ENCODE results near the gene SIPA1. TPM values are rescaled to one million over a fixed set of nuclear protein-coding genes. Genes with fewer than 3 reads are reported as not detected.

Gene SIPA1
- total and polyA plus RNA-seq, 9 of the 15 experiments (the other 6 are each of a cell fraction or from before 2014, with no cell fraction given) = 0.25 to 85.8 (median 16.8) TPM

DNA sequence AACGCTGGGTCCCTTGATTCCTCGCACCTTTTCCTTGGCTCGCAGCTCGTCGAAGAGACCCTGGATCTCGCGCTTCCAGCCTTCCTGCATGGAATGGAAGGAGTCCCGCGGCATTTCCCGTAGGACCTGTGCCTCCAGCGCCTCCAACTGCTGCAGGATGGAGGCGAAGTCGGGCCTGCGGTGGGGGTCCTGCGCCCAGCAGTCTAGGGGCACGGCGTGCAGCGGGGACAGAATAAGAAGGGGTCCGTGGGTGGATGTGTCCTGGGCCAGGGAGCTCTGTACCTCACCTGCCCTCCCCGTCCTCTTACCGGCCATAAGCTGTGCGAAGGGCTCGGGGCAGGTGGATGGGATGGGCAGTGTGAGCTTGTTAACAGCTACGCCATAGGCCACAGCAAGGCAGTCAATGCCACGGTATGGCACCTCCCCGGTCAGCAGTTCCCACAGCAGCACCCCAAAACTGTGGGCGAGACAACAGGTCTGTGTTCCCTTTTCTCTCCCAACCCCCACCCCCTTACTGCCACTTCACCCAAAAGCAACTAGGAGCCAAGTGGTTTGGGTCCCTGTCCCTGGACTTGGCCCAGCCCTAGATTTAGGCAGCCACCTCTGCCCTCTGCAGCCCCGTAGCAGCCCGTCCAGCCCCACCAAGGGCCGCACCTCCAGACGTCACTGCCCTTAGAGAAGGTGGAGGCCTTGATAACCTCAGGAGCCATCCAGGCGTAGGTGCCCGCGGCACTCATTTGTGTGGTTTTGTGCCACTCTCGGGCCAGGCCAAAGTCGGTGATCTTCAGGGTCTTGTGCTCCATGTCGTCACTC, 30.1 kb upstream of the SIPA1 start:
- Histone ChIP-seq H3K9me3 (replicated peaks; ENCODE audit: control insufficient read depth, insufficient read depth, low read depth, low read length) (no peaks in the 10 kb centered on the region), H3K9ac (ENCODE audit: insufficient read depth in 1 of 2, low read depth in 2 of 2, low read length in 2 of 2) (no peak overlapping the region), H3K27me3 (ENCODE audit: control insufficient read depth in 2 of 2, insufficient read depth in 2 of 2, low read length in 2 of 2) (no peaks in the 10 kb centered on the region), H3K27ac (ENCODE audit: extremely low read depth, low read depth, low read length) (no peak overlapping the region), H3K9me1 (ENCODE audit: control insufficient read depth, insufficient read depth, low read length) (peaks cover 3% of the 10 kb centered on the region), H2AFZ (ENCODE audit: low read depth, low read length) (no peak overlapping the region), H4K20me1 (replicated peaks; ENCODE audit: control insufficient read depth, insufficient read depth, low read length) (no peaks in the 10 kb centered on the region), H3K36me3 (ENCODE audit: control insufficient read depth, insufficient read depth, low read length) (peaks cover 70% of the 10 kb centered on the region; the same call in 2 of the 3 replicates), H3K79me2 (ENCODE audit: control insufficient read depth, insufficient read depth, low read length) (peaks cover 19% of the 10 kb centered on the region), H3K4me3 (no peak overlapping the region), H3K4me2 (ENCODE audit: insufficient read depth, low read length) (no peak overlapping the region), H3K4me1 (replicated peaks in 1 of 2; ENCODE audit: control insufficient read depth in 2 of 2, insufficient read depth in 2 of 2, low read length in 2 of 2) (peaks cover 16 to 47% of the 10 kb centered on the region in 2 experiments; a peak in 4 of 5 replicates)
- ATAC-seq = no peak
- peak; percentile 15 for TF ChIP-seq RBFOX2 (IDR thresholded peaks at IDR 0.05; ENCODE audit: low read depth, low read length)
- TF ChIP-seq POLR2H (tag; IDR thresholded peaks at IDR 0.05; ENCODE audit: low read depth) = no peak
- WGBS (ENCODE audit: insufficient coverage, low coverage, missing lambda C conversion rate) = 95% methylated on average over 30 of the region's 37 CpGs
- intact Hi-C loops (cut with micrococcal nuclease) = no loop called here
- BruUV-seq (replicated peaks) = no TSS peak
- no peak for DNase-seq (ENCODE audit: extremely low read depth in 1 of 4, low spot score in 3 of 4)
- in situ Hi-C loops (cut with MboI) = no loop called here
- POLR2A ChIA-PET = interaction anchor here (0.6 kb wide), 1 partner anchor 728 kb away, joined by 3 read pairs; the partner anchor contains the start of gene RIN1
- CTCF ChIA-PET (ENCODE audit: low intra/inter-chr PET ratio) = no interaction called here
- no peak for FAIRE-seq

- no peak overlapping the region for H3K27ac ChIP-seq (ENCODE audit: extremely low read depth, low read depth, low read length)
- peak overlapping the region in 1 of 2 experiments; percentile 72; a peak in 1 of 4 replicates for H3K9ac ChIP-seq (ENCODE audit: insufficient read depth in 1 of 2, low read depth in 2 of 2, low read length in 2 of 2)
- ChIA-PET POLR2A (interaction anchor here (1.1 kb wide), 2 partner anchors 104 to 112 kb away, joined by 4 to 5 read pairs; no protein-coding TSS in a partner anchor), CTCF (ENCODE audit: low intra/inter-chr PET ratio) (no interaction called here)
- BruUV-seq (replicated peaks) = no TSS peak
- no peaks in the 10 kb centered on the region for H3K27me3 ChIP-seq (ENCODE audit: control insufficient read depth in 2 of 2, insufficient read depth in 2 of 2, low read length in 2 of 2)
- ATAC-seq (no peak), DNase-seq (ENCODE audit: extremely low read depth in 1 of 4, low spot score in 3 of 4) (no peak), FAIRE-seq (no peak)
- no peak overlapping the region for H3K4me3 ChIP-seq
- H3K4me2 ChIP-seq (ENCODE audit: insufficient read depth, low read length) = no peak overlapping the region
- H2AFZ ChIP-seq (ENCODE audit: low read depth, low read length) = no peak overlapping the region
- peaks cover 33% of the 10 kb centered on the region for H3K79me2 ChIP-seq (ENCODE audit: control insufficient read depth, insufficient read depth, low read length)
- peaks cover 22 to 61% of the 10 kb centered on the region in 2 experiments for H3K4me1 ChIP-seq (replicated peaks in 1 of 2; ENCODE audit: control insufficient read depth in 2 of 2, insufficient read depth in 2 of 2, low read length in 2 of 2)
- H3K9me1 ChIP-seq (ENCODE audit: control insufficient read depth, insufficient read depth, low read length) = peaks cover 3% of the 10 kb centered on the region
- intact Hi-C loops (cut with micrococcal nuclease) (no loop called here), in situ Hi-C loops (cut with MboI) (no loop called here)
- WGBS (ENCODE audit: insufficient coverage, low coverage, missing lambda C conversion rate) = 86% methylated on average over 3 of the region's 3 CpGs
- no peaks in the 10 kb centered on the region for H3K9me3 ChIP-seq (replicated peaks; ENCODE audit: control insufficient read depth, insufficient read depth, low read depth, low read length)
- peaks cover 65% of the 10 kb centered on the region; the same call in 2 of the 3 replicates for H3K36me3 ChIP-seq (ENCODE audit: control insufficient read depth, insufficient read depth, low read length)
- H4K20me1 ChIP-seq (replicated peaks; ENCODE audit: control insufficient read depth, insufficient read depth, low read length) = no peaks in the 10 kb centered on the region
- TF ChIP-seq ATF7 (IDR thresholded peaks at IDR 0.05) (no peak), ZSCAN32 (CRISPR knock-in tag; IDR thresholded peaks at IDR 0.05) (no peak), MTA1 (IDR thresholded peaks at IDR 0.05; ENCODE audit: borderline replicate concordance) (no peak), RBBP5 (IDR thresholded peaks at IDR 0.05; ENCODE audit: borderline replicate concordance, insufficient read depth, low read length, poor library complexity, severe bottlenecking) (no peak), ZNF707 (CRISPR knock-in tag; conservative IDR thresholded peaks at IDR 0.05) (no peak), ZNF395 (CRISPR knock-in tag; IDR thresholded peaks at IDR 0.05) (no peak), ZBTB7A (IDR thresholded peaks at IDR 0.05; ENCODE audit: borderline replicate concordance, control insufficient read depth, low read depth, low read length) (no peak)
- TF ChIP-seq, protein P1, sequence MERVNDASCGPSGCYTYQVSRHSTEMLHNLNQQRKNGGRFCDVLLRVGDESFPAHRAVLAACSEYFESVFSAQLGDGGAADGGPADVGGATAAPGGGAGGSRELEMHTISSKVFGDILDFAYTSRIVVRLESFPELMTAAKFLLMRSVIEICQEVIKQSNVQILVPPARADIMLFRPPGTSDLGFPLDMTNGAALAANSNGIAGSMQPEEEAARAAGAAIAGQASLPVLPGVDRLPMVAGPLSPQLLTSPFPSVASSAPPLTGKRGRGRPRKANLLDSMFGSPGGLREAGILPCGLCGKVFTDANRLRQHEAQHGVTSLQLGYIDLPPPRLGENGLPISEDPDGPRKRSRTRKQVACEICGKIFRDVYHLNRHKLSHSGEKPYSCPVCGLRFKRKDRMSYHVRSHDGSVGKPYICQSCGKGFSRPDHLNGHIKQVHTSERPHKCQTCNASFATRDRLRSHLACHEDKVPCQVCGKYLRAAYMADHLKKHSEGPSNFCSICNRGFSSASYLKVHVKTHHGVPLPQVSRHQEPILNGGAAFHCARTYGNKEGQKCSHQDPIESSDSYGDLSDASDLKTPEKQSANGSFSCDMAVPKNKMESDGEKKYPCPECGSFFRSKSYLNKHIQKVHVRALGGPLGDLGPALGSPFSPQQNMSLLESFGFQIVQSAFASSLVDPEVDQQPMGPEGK (CRISPR knock-in tag; IDR thresholded peaks at IDR 0.05; ENCODE audit: borderline replicate concordance) = no peak
Measured at GRCh38 chr11:65609229-65609628, 28.7 kb upstream of the SIPA1 start.
